B cell (primary cell): ENCODE results near the gene TRMT112. TPM values are rescaled to one million over a fixed set of nuclear protein-coding genes. Genes with fewer than 3 reads are reported as not detected.
"Not testable (repeated sequence)": the region's sequence is repeated elsewhere in the genome, so short reads cannot be mapped to it uniquely, and the experiment has no call there.

Experiments used
- ATAC-seq: fragments of 200-7000 bp; cut with Tn5 transposase; one replicate; pipeline ENCODE4 v1.10.0; 2021; ENCODE audit warnings: low read depth, mild to moderate bottlenecking, moderate number of reproducible peaks, moderate library complexity
- CTCF ChIA-PET: fragments of 350-600 bp; sonication (Branson Sonifier 250); formaldehyde crosslinking; loops from one replicate; lab custom pipeline; 2021; ENCODE audit warnings: antibody characterized with exemption, inconsistent platforms; lab: Charles Lee
- POLR2A ChIA-PET: fragments of 350-600 bp; sonication (Branson Sonifier 250); formaldehyde crosslinking; loops from one replicate; lab custom pipeline; 2021; ENCODE audit warnings: antibody characterized with exemption; lab: Charles Lee
- DNase-seq: peaks from one replicate; pipeline ENCODE4 v3.0.0; 2013
- H2AFZ ChIP-seq: 2 replicates; pipeline ENCODE4 v1.6.1; 2012; ENCODE audit warnings: mild to moderate bottlenecking, low read depth, low read length; ENCODE audit not compliant: insufficient read depth, poor library complexity, severe bottlenecking
- H3K27ac ChIP-seq, 2 donors: 1 replicate in 1 of 2; 2 replicates in 1 of 2; pipeline ENCODE4 v1.5.1; 2012 to 2013; ENCODE audit warnings: low read length in 2 of 2, mild to moderate bottlenecking in 2 of 2, moderate library complexity in 1 of 2
- H3K27me3 ChIP-seq, 4 experiments: fragments of 200-600 bp in 1 of 4; sonication (generic) in 1 of 4; replicated peaks in 1 of 4; 1 replicate in 2 of 4; 2 replicates in 2 of 4; pipeline versions ENCODE4 v1.6.1 to v1.7.0; 2013 to 2016; ENCODE audit warnings: low read length in 3 of 4, mild to moderate bottlenecking in 2 of 4, mixed read lengths in 1 of 4, moderate library complexity in 1 of 4; ENCODE audit not compliant: insufficient read depth in 4 of 4, control insufficient read depth in 3 of 4; ENCODE audit errors: control extremely low read depth in 1 of 4
- H3K36me3 ChIP-seq, 2 experiments: replicated peaks in 1 of 2; 1 replicate in 1 of 2; 2 replicates in 1 of 2; pipeline versions ENCODE4 v1.6.1 to v1.7.1; 2013; ENCODE audit warnings: low read length in 1 of 2; ENCODE audit not compliant: insufficient read depth in 2 of 2, control insufficient read depth in 1 of 2; ENCODE audit errors: control extremely low read depth in 1 of 2, extremely low read depth in 1 of 2
- H3K4me1 ChIP-seq, 2 donors: fragments of 200-600 bp in 1 of 2; sonication (generic) in 1 of 2; 1 replicate in 1 of 2; 2 replicates in 1 of 2; pipeline versions ENCODE4 v1.5.1 to v1.6.1; 2013 to 2017; ENCODE audit warnings: low read length in 2 of 2; ENCODE audit not compliant: control insufficient read depth in 2 of 2, insufficient read depth in 2 of 2
- H3K4me2 ChIP-seq: replicated peaks from 2 replicates; pipeline ENCODE3; 2012; ENCODE audit warnings: mild to moderate bottlenecking, low read depth, low read length; ENCODE audit not compliant: poor library complexity, severe bottlenecking
- H3K4me3 ChIP-seq, 5 experiments: fragments of 200-600 bp in 1 of 5; sonication (generic) in 1 of 5; 1 replicate in 3 of 5; 2 replicates in 2 of 5; pipeline versions ENCODE4 v1.5.1 to v1.7.0; 2011 to 2016; ENCODE audit warnings: low read length in 4 of 5, mild to moderate bottlenecking in 4 of 5, low read depth in 2 of 5, control low read depth in 1 of 5, moderate library complexity in 1 of 5; ENCODE audit not compliant: insufficient read depth in 1 of 5; ENCODE audit errors: control extremely low read depth in 1 of 5, extremely low read depth in 1 of 5
- H3K79me2 ChIP-seq: fragments of 200-600 bp; sonication (generic); one replicate; pipeline ENCODE4 v1.6.0; 2016; ENCODE audit warnings: low read length; ENCODE audit not compliant: control insufficient read depth, insufficient read depth
- H3K9ac ChIP-seq: fragments of 200-600 bp; sonication (generic); 2 replicates; pipeline ENCODE4 v1.6.1; 2017; ENCODE audit warnings: mild to moderate bottlenecking, low read length, moderate library complexity
- H3K9me3 ChIP-seq, 3 donors: one replicate each; pipeline versions ENCODE4 v1.6.1 to v1.7.1; 2013; ENCODE audit warnings: low read length in 2 of 3; ENCODE audit not compliant: control insufficient read depth in 2 of 3, insufficient read depth in 1 of 3; ENCODE audit errors: control extremely low read depth in 1 of 3
- H4K20me1 ChIP-seq: 2 replicates; pipeline ENCODE4 v1.6.0; 2012; ENCODE audit warnings: mild to moderate bottlenecking, low read length; ENCODE audit not compliant: insufficient read depth, control insufficient read depth, poor library complexity, severe bottlenecking
- H3K27ac Mint-ChIP-seq: one replicate; pipeline ENCODE4 v1.8.0; 2021; ENCODE audit warnings: mixed read lengths
- H3K27me3 Mint-ChIP-seq: one replicate; pipeline ENCODE4 v1.8.0; 2021; ENCODE audit warnings: mixed read lengths
- H3K4me1 Mint-ChIP-seq: one replicate; pipeline ENCODE4 v1.8.0; 2021; ENCODE audit warnings: mixed read lengths
- H3K4me3 Mint-ChIP-seq: one replicate; pipeline ENCODE4 v1.8.0; 2021; ENCODE audit warnings: mixed read lengths
- H3K9me3 Mint-ChIP-seq: one replicate; pipeline ENCODE4 v1.8.0; 2022; ENCODE audit warnings: mixed read lengths; ENCODE audit not compliant: insufficient read depth
- EZH2 ChIP-seq: IDR thresholded peaks from 2 replicates; pipeline ENCODE4 v1.6.1; 2012; ENCODE audit warnings: borderline replicate concordance, low read depth, mild to moderate bottlenecking, moderate library complexity, low read length; ENCODE audit not compliant: insufficient read depth, poor library complexity, severe bottlenecking
- WGBS: methylation state at CpG from one replicate; pipeline ENCODE4 v1.1.5; 2013; ENCODE audit warnings: missing lambda C conversion rate; ENCODE audit not compliant: insufficient coverage; 5-methylcytosine and 5-hydroxymethylcytosine counted together
- intact Hi-C: fragments of 100-400 bp; cut with micrococcal nuclease; formaldehyde crosslinking; loops from one replicate; pipeline ENCODE4 v1.10.0; 2022
- polyA plus RNA-seq: library from polyadenylated mRNA; depleted of rRNA; stranded (reverse); fragments of >200 nt; gene quantifications from 2 replicates; pipeline ENCODE4 v1.2.3, GENCODE V29; 2012
- total RNA-seq, 2 donors: library from RNA; stranded (reverse); fragments of 120-200 nt in 1 of 2; gene quantifications; 1 replicate in 1 of 2; 2 replicates in 1 of 2; pipeline versions ENCODE4 v1.2.3 to v1.2.4, GENCODE V29; 2013 to 2022
- TF ChIP-seq, protein P1 (sequence below): fragments of 200-600 bp; IDR thresholded peaks from one replicate; pipeline ENCODE4 v1.8.0; 2022; ENCODE audit warnings: antibody characterized with exemption, mild to moderate bottlenecking

The TRMT112 gene
- total and polyA plus RNA-seq, 2 donors (not counting 1 experiment from before 2014, with no cell fraction given), result 133 to 231 TPM

GRCh38 chr11:64327375-64327774, 10.0 kb upstream of the TRMT112 start:
- no peak overlapping the region for H3K4me2 ChIP-seq
- no peak overlapping the region for H2AFZ ChIP-seq
- Mint-ChIP-seq H3K4me3 (no peak overlapping the region), H3K27ac (no peak overlapping the region), H3K27me3 (no peaks in the 10 kb centered on the region), H3K4me1 (peaks cover 11% of the 10 kb centered on the region), H3K9me3 (no peaks in the 10 kb centered on the region)
- no peak overlapping the region for H3K4me3 ChIP-seq
- ChIA-PET CTCF (interaction anchor here (0.6 to 1.1 kb wide), 3 partner anchors 10 to 28 kb away, joined by 3 to 5 read pairs (median 4); partner anchors contain the start of genes PRDX5 and TRMT112), POLR2A (no interaction called here)
- H4K20me1 ChIP-seq, result no peaks in the 10 kb centered on the region
- peaks cover 0 to 4% of the 10 kb centered on the region in 2 experiments for H3K36me3 ChIP-seq
- no peak overlapping the region for H3K27ac ChIP-seq
- no peaks in the 10 kb centered on the region for H3K9me3 ChIP-seq
- peaks cover 6% of the 10 kb centered on the region for H3K79me2 ChIP-seq
- ATAC-seq (no peak), DNase-seq (no peak)
- TF ChIP-seq EZH2, result no peak
- TF ChIP-seq, protein P1, sequence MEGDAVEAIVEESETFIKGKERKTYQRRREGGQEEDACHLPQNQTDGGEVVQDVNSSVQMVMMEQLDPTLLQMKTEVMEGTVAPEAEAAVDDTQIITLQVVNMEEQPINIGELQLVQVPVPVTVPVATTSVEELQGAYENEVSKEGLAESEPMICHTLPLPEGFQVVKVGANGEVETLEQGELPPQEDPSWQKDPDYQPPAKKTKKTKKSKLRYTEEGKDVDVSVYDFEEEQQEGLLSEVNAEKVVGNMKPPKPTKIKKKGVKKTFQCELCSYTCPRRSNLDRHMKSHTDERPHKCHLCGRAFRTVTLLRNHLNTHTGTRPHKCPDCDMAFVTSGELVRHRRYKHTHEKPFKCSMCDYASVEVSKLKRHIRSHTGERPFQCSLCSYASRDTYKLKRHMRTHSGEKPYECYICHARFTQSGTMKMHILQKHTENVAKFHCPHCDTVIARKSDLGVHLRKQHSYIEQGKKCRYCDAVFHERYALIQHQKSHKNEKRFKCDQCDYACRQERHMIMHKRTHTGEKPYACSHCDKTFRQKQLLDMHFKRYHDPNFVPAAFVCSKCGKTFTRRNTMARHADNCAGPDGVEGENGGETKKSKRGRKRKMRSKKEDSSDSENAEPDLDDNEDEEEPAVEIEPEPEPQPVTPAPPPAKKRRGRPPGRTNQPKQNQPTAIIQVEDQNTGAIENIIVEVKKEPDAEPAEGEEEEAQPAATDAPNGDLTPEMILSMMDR, result no peak
- H3K4me1 ChIP-seq, result peaks cover 11 to 14% of the 10 kb centered on the region in 2 donors
- WGBS, result 100% methylated on average over 2 of the region's 2 CpGs
- intact Hi-C loops, result no loop called here
- H3K27me3 ChIP-seq, result no peaks in the 10 kb centered on the region
- no peak overlapping the region for H3K9ac ChIP-seq

DNA sequence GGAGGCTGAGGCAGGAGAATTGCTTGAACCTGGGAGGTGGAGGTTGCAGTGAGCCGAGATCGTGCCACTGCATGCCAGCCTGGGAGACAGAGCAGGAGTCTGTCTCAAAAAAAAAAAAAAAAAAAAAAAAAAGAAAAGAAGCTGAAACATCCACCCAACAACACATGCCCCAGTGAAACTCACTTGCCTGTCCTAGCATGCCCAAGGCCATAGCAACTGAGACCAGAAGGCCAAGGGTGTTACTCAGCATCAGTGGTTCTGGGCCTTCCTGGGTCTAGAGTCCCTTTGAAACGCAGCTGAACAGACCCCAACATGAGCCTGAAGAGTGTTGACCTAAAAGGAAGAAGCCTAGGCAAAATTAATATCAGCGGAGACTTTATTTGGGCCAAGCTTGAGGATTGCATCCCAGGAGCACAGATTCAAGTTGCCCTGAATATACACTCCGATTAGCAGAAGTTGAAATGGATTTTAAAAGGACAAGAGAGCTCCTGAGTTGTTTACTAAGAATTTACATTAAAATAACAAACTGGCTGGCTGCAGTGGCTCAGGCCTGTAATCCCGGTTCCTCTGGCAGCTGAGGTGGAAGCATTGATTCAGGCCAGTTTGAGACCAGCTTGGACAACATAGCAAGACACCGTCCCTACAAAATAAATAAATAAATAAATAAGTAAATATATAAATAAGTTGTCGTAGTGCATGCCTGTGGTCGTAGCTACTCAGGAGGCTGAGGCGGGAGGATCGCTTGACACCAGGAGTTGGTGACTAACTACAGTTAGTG, 7.5 kb upstream of the TRMT112 start:
- ChIA-PET POLR2A (no interaction called here), CTCF (interaction anchor here (0.7 to 3.3 kb wide), 5 partner anchors 21 to 364 kb away, joined by 3 to 12 read pairs (median 3); no protein-coding TSS in a partner anchor)
- Histone ChIP-seq H3K4me3 (no peak overlapping the region), H3K36me3 (peaks cover 0 to 7% of the 10 kb centered on the region in 2 experiments), H3K9ac (no peak overlapping the region), H4K20me1 (no peaks in the 10 kb centered on the region), H3K9me3 (no peaks in the 10 kb centered on the region), H3K79me2 (no peaks in the 10 kb centered on the region), H3K4me2 (no peak overlapping the region), H3K27me3 (no peaks in the 10 kb centered on the region), H3K27ac (no peak overlapping the region), H3K4me1 (no peaks in the 10 kb centered on the region), H2AFZ (no peak overlapping the region)
- WGBS, result 91% methylated on average over 5 of the region's 11 CpGs
- ATAC-seq, result no peak
- Mint-ChIP-seq H3K4me3 (no peak overlapping the region), H3K9me3 (no peaks in the 10 kb centered on the region), H3K27me3 (no peaks in the 10 kb centered on the region), H3K27ac (no peak overlapping the region), H3K4me1 (peaks cover 6% of the 10 kb centered on the region)
- intact Hi-C loops, result no loop called here
- TF ChIP-seq, protein P1, result no peak
- TF ChIP-seq EZH2, result no peak
- no peak for DNase-seq

- DNase-seq, H3K9me3 Mint-ChIP-seq, H3K9me3 ChIP-seq, H3K9ac ChIP-seq, H4K20me1 ChIP-seq, H3K4me2 ChIP-seq, H3K4me1 ChIP-seq, H3K27ac Mint-ChIP-seq, ATAC-seq, H3K27ac ChIP-seq, H3K27me3 Mint-ChIP-seq, H3K4me3 ChIP-seq, H2AFZ ChIP-seq, H3K27me3 ChIP-seq, H3K4me3 Mint-ChIP-seq, H3K36me3 ChIP-seq, H3K79me2 ChIP-seq, intact Hi-C loops: not testable (repeated sequence)
- peaks cover 13% of the 10 kb centered on the region for H3K4me1 Mint-ChIP-seq
- ChIA-PET POLR2A (interaction anchor here (1.8 kb wide), 1 partner anchor 11 kb away, joined by 7 read pairs; no protein-coding TSS in a partner anchor), CTCF (interaction anchor here (0.7 to 3.3 kb wide), 2 partner anchors 31 to 33 kb away, joined by 3 to 12 read pairs; no protein-coding TSS in a partner anchor)
- 96% methylated on average over 4 of the region's 4 CpGs for WGBS
These were observed 6.6 kb upstream of the TRMT112 start for GRCh38 chr11:64323984-64324383.
